Neuronal stem cell (in vitro differentiated cells): ENCODE data around the gene STIM1.
"Not testable (repeated sequence)": the region's sequence is repeated elsewhere in the genome, so short reads cannot be mapped to it uniquely, and the experiment has no call there.

Experiments used
- DNase-seq: peaks from one replicate; pipeline ENCODE4 v3.0.0-alpha.2; 2013; ENCODE audit warnings: low spot score
- H2AFZ ChIP-seq: one replicate; pipeline ENCODE4 v1.6.1; 2013; ENCODE audit warnings: mild to moderate bottlenecking, low read length, inconsistent platforms
- H2AK5ac ChIP-seq: 2 replicates; pipeline ENCODE4 v1.6.1; 2013; ENCODE audit warnings: low read depth, mild to moderate bottlenecking, inconsistent platforms, low read length, moderate library complexity, mixed read lengths
- H2BK120ac ChIP-seq: 2 replicates; pipeline ENCODE4 v1.6.1; 2013; ENCODE audit warnings: low read depth, mild to moderate bottlenecking, inconsistent platforms, low read length, moderate library complexity, mixed read lengths
- H2BK12ac ChIP-seq: one replicate; pipeline ENCODE4 v1.6.1; 2013; ENCODE audit warnings: low read length, inconsistent platforms
- H2BK15ac ChIP-seq: 2 replicates; pipeline ENCODE4 v1.6.1; 2013; ENCODE audit warnings: mild to moderate bottlenecking, low read length, inconsistent platforms, mixed read lengths
- H2BK5ac ChIP-seq: one replicate; pipeline ENCODE4 v1.6.1; 2013; ENCODE audit warnings: inconsistent platforms, mild to moderate bottlenecking, low read length, moderate library complexity
- H3K14ac ChIP-seq: one replicate; pipeline ENCODE4 v1.6.1; 2013; ENCODE audit warnings: low read length, inconsistent platforms
- H3K18ac ChIP-seq: 2 replicates; pipeline ENCODE4 v1.6.1; 2013; ENCODE audit warnings: low read length, inconsistent platforms
- H3K23ac ChIP-seq: 2 replicates; pipeline ENCODE4 v1.6.1; 2013; ENCODE audit warnings: low read depth, mild to moderate bottlenecking, mixed read lengths, low read length, inconsistent platforms; ENCODE audit not compliant: poor library complexity
- H3K27ac ChIP-seq: replicated peaks from 3 replicates; pipeline ENCODE4 v1.5.1; 2013; ENCODE audit warnings: low read length, inconsistent platforms
- H3K27me3 ChIP-seq, 3 experiments: 2 replicates each; pipeline ENCODE4 v1.6.1; 2013; ENCODE audit warnings: low read length in 3 of 3, mild to moderate bottlenecking in 2 of 3, inconsistent platforms in 1 of 3, low read depth in 1 of 3, mixed read lengths in 1 of 3, moderate library complexity in 1 of 3; ENCODE audit not compliant: control insufficient read depth in 3 of 3, insufficient read depth in 3 of 3
- H3K36me3 ChIP-seq, 2 donors: replicated peaks in 1 of 2; 2 replicates each; pipeline ENCODE4 v1.6.1; 2013; ENCODE audit warnings: low read length in 2 of 2; ENCODE audit not compliant: control insufficient read depth in 2 of 2, insufficient read depth in 2 of 2
- H3K4ac ChIP-seq: 2 replicates; pipeline ENCODE4 v1.6.1; 2013; ENCODE audit warnings: inconsistent platforms, mild to moderate bottlenecking, low read length, moderate library complexity
- H3K4me1 ChIP-seq, 2 donors: 1 replicate in 1 of 2; 2 replicates in 1 of 2; pipeline ENCODE4 v1.6.1; 2013; ENCODE audit warnings: low read length in 2 of 2, low read depth in 1 of 2; ENCODE audit not compliant: control insufficient read depth in 2 of 2, insufficient read depth in 1 of 2
- H3K4me2 ChIP-seq: one replicate; pipeline ENCODE4 v1.6.1; 2013; ENCODE audit warnings: mild to moderate bottlenecking, low read length, inconsistent platforms; ENCODE audit not compliant: insufficient read depth, poor library complexity, severe bottlenecking
- H3K4me3 ChIP-seq, 2 donors: 2 replicates each; pipeline ENCODE4 v1.5.1; 2013; ENCODE audit warnings: low read length in 2 of 2, mild to moderate bottlenecking in 2 of 2, inconsistent platforms in 1 of 2, moderate library complexity in 1 of 2
- H3K79me1 ChIP-seq: one replicate; pipeline ENCODE4 v1.6.1; 2013; ENCODE audit warnings: low read depth, mild to moderate bottlenecking, inconsistent platforms, low read length, moderate library complexity
- H3K9ac ChIP-seq: one replicate; pipeline ENCODE4 v1.6.1; 2013; ENCODE audit warnings: mild to moderate bottlenecking, low read depth, low read length, inconsistent platforms; ENCODE audit not compliant: poor library complexity
- H3K9me3 ChIP-seq, 2 donors: replicated peaks in 1 of 2; 2 replicates each; pipeline versions ENCODE3 to v1.6.1; 2013; ENCODE audit warnings: low read length in 2 of 2, mild to moderate bottlenecking in 2 of 2, inconsistent platforms in 1 of 2, low read depth in 1 of 2, mixed read lengths in 1 of 2, moderate library complexity in 1 of 2; ENCODE audit not compliant: control insufficient read depth in 2 of 2, insufficient read depth in 1 of 2
- H4K8ac ChIP-seq: one replicate; pipeline ENCODE4 v1.6.1; 2013; ENCODE audit warnings: low read depth, mild to moderate bottlenecking, inconsistent platforms, low read length, moderate library complexity
- H4K91ac ChIP-seq: one replicate; pipeline ENCODE4 v1.6.1; 2013; ENCODE audit warnings: low read length, low read depth, mild to moderate bottlenecking, inconsistent platforms; ENCODE audit not compliant: poor library complexity
- WGBS, 2 donors: extraction: QIAGEN DNeasy Blood & Tissue Kit; methylation state at CpG; one replicate each; pipeline ENCODE4 v1.1.7; 2013; ENCODE audit warnings: missing lambda C conversion rate in 2 of 2, mixed read lengths in 1 of 2; ENCODE audit not compliant: insufficient read length in 2 of 2, insufficient replicate concordance in 1 of 2; ENCODE audit errors: extremely low coverage in 2 of 2; 5-methylcytosine and 5-hydroxymethylcytosine counted together

The STIM1 gene

GRCh38 chr11:3809624-3809928 lies 45.9 kb upstream of the STIM1 start:
- H3K18ac ChIP-seq = no peak overlapping the region
- no peaks in the 10 kb centered on the region for H3K27me3 ChIP-seq
- H3K9ac ChIP-seq = no peak overlapping the region
- no peak overlapping the region for H3K4me2 ChIP-seq
- no peak overlapping the region for H3K4me3 ChIP-seq
- peaks cover 0 to 8% of the 10 kb centered on the region in 2 donors for H3K36me3 ChIP-seq
- no peak overlapping the region for H3K23ac ChIP-seq
- H2AK5ac ChIP-seq = no peak overlapping the region
- H3K27ac ChIP-seq = no peak overlapping the region
- H2BK15ac ChIP-seq = no peak overlapping the region
- H4K91ac ChIP-seq = no peak overlapping the region
- H3K14ac ChIP-seq = no peak overlapping the region
- H3K9me3 ChIP-seq = no peaks in the 10 kb centered on the region
- WGBS, 2 donors = no CpG with 5 or more reads among the region's 1 CpG
- H2BK120ac ChIP-seq = no peak overlapping the region
- H4K8ac ChIP-seq = no peak overlapping the region
- DNase-seq = no peak
- H2AFZ ChIP-seq = no peak overlapping the region
- peaks cover 6% of the 10 kb centered on the region for H3K79me1 ChIP-seq
- no peak overlapping the region for H3K4ac ChIP-seq
- H2BK12ac ChIP-seq = no peak overlapping the region
- no peak overlapping the region for H2BK5ac ChIP-seq
- peaks cover 2 to 9% of the 10 kb centered on the region in 2 donors for H3K4me1 ChIP-seq

- Histone ChIP-seq H3K27me3 (no peaks in the 10 kb centered on the region), H4K8ac (no peak overlapping the region), H3K4me3 (no peak overlapping the region), H3K79me1 (peaks cover 6% of the 10 kb centered on the region), H3K9me3 (no peaks in the 10 kb centered on the region), H2BK120ac (no peak overlapping the region), H3K36me3 (peaks cover 0 to 8% of the 10 kb centered on the region in 2 donors), H3K23ac (no peak overlapping the region), H3K4me1 (peaks cover 2 to 9% of the 10 kb centered on the region in 2 donors), H3K4me2 (no peak overlapping the region), H4K91ac (no peak overlapping the region), H3K9ac (no peak overlapping the region), H2AK5ac (no peak overlapping the region), H2BK15ac (no peak overlapping the region), H3K27ac (no peak overlapping the region), H3K14ac (no peak overlapping the region), H3K18ac (no peak overlapping the region), H3K4ac (no peak overlapping the region), H2BK5ac (no peak overlapping the region), H2AFZ (no peak overlapping the region), H2BK12ac (no peak overlapping the region)
- WGBS, 2 donors = no CpG with 5 or more reads among the region's 3 CpGs
- no peak for DNase-seq
These were observed 45.0 kb upstream of the STIM1 start for GRCh38 chr11:3810446-3810845.

- H3K4me1 ChIP-seq = peaks cover 2 to 9% of the 10 kb centered on the region in 2 donors
- no peak overlapping the region for H3K4me2 ChIP-seq
- no peak overlapping the region for H4K8ac ChIP-seq
- no peak overlapping the region for H2AK5ac ChIP-seq
- no peak overlapping the region for H3K4me3 ChIP-seq
- no peak overlapping the region for H3K4ac ChIP-seq
- H3K79me1 ChIP-seq = peaks cover 6% of the 10 kb centered on the region
- no CpG with 5 or more reads among the region's 4 CpGs for WGBS, 2 donors
- H2BK5ac ChIP-seq = no peak overlapping the region
- no peak overlapping the region for H3K18ac ChIP-seq
- no peak overlapping the region for H2BK15ac ChIP-seq
- no peak for DNase-seq
- H2AFZ ChIP-seq = no peak overlapping the region
- H2BK120ac ChIP-seq = no peak overlapping the region
- H2BK12ac ChIP-seq = no peak overlapping the region
- peaks cover 0 to 8% of the 10 kb centered on the region in 2 donors for H3K36me3 ChIP-seq
- no peaks in the 10 kb centered on the region for H3K27me3 ChIP-seq
- no peak overlapping the region for H3K14ac ChIP-seq
- peak overlapping the region; percentile 51 for H3K9ac ChIP-seq
- no peak overlapping the region for H3K23ac ChIP-seq
- H3K27ac ChIP-seq = no peak overlapping the region
- no peaks in the 10 kb centered on the region for H3K9me3 ChIP-seq
- no peak overlapping the region for H4K91ac ChIP-seq
These were observed 44.5 kb upstream of the STIM1 start for GRCh38 chr11:3810951-3811350.

- H3K27ac ChIP-seq, H3K4ac ChIP-seq, H2BK12ac ChIP-seq, H3K4me2 ChIP-seq, H4K8ac ChIP-seq, H2BK5ac ChIP-seq, H3K27me3 ChIP-seq, H2AFZ ChIP-seq, H3K14ac ChIP-seq, H2AK5ac ChIP-seq, H4K91ac ChIP-seq, H3K9ac ChIP-seq, H3K4me3 ChIP-seq, DNase-seq, H3K4me1 ChIP-seq, H2BK15ac ChIP-seq, H3K18ac ChIP-seq, H3K23ac ChIP-seq, H3K79me1 ChIP-seq, H3K9me3 ChIP-seq, H2BK120ac ChIP-seq: not testable (repeated sequence)
- WGBS, 2 donors = no CpG with 5 or more reads among the region's 5 CpGs
- peaks cover 0 to 12% of the 10 kb centered on the region in 2 donors for H3K36me3 ChIP-seq
These were observed 40.6 kb upstream of the STIM1 start for GRCh38 chr11:3814832-3815231.
